Measurements from ENCODE around the gene IGFALS. TPM values are rescaled to one million over a fixed set of nuclear protein-coding genes. Genes with fewer than 3 reads are reported as not detected.

IGFALS gene
- total RNA-seq, 6 donors from 2014 or later: 1.0 to 11.5 (median 3.1) TPM

- Histone ChIP-seq H3K9me3 (no peaks in the 10 kb centered on the region), H3K4me3 (no peak overlapping the region), H3K36me3 (peaks cover 17 to 73% (median 59%) of the 10 kb centered on the region in 4 donors), H3K4me1 (no peaks in the 10 kb centered on the region), H3K27me3 (no peaks in the 10 kb centered on the region), H3K27ac (no peak overlapping the region)
- DNase-seq: peak in 1 of 2 donors; percentile 60
- TF ChIP-seq POLR2AphosphoS5 (IDR thresholded peaks at IDR 0.05): no peak
- TF ChIP-seq POLR2A (IDR thresholded peaks at IDR 0.05): no peak
- no peak for TF ChIP-seq EP300 (IDR thresholded peaks at IDR 0.05)
- TF ChIP-seq CTCF (IDR thresholded peaks at IDR 0.05): no peak
- WGBS, 2 donors: 93 to 97% methylated on average over 16 to 18 of the region's 18 CpGs
- no peak for ATAC-seq (ENCODE audit: low FRiP score in 2 of 2)
Measured at GRCh38 chr16:1758923-1759322, 34.6 kb downstream of the IGFALS start.

GRCh38 chr16:1757714-1758461 is 35.6 kb downstream of the IGFALS start:
- DNase-seq (peak in 1 of 2 donors; percentile 70), ATAC-seq (ENCODE audit: low FRiP score in 2 of 2) (no peak)
- Histone ChIP-seq H3K4me1 (no peaks in the 10 kb centered on the region), H3K4me3 (no peak overlapping the region), H3K9me3 (no peaks in the 10 kb centered on the region), H3K27me3 (no peaks in the 10 kb centered on the region), H3K27ac (no peak overlapping the region), H3K36me3 (peaks cover 11 to 73% (median 53%) of the 10 kb centered on the region in 4 donors)
- TF ChIP-seq POLR2AphosphoS5 (IDR thresholded peaks at IDR 0.05) (no peak), CTCF (IDR thresholded peaks at IDR 0.05) (no peak), EP300 (IDR thresholded peaks at IDR 0.05) (no peak), POLR2A (IDR thresholded peaks at IDR 0.05) (no peak)
- WGBS, 2 donors: 93 to 97% methylated on average over 15 to 34 of the region's 37 CpGs

GRCh38 chr16:1754204-1754603 is 39.3 kb downstream of the IGFALS start:
- Histone ChIP-seq H3K4me3 (no peak overlapping the region), H3K36me3 (peaks cover 13 to 77% (median 51%) of the 10 kb centered on the region in 4 donors), H3K9me3 (no peaks in the 10 kb centered on the region), H3K27me3 (no peaks in the 10 kb centered on the region), H3K27ac (no peak overlapping the region), H3K4me1 (no peaks in the 10 kb centered on the region)
- ATAC-seq (ENCODE audit: low FRiP score in 2 of 2) (no peak), DNase-seq (no peak)
- TF ChIP-seq POLR2AphosphoS5 (IDR thresholded peaks at IDR 0.05) (no peak), EP300 (IDR thresholded peaks at IDR 0.05) (no peak), POLR2A (IDR thresholded peaks at IDR 0.05) (no peak), CTCF (IDR thresholded peaks at IDR 0.05) (no peak)
- 88 to 97% methylated on average over 12 of the region's 12 CpGs for WGBS, 2 donors

- H3K4me1 ChIP-seq: no peaks in the 10 kb centered on the region
- no peaks in the 10 kb centered on the region for H3K9me3 ChIP-seq
- H3K27ac ChIP-seq: no peak overlapping the region
- DNase-seq (no peak), ATAC-seq (ENCODE audit: low FRiP score in 2 of 2) (no peak)
- H3K4me3 ChIP-seq: no peak overlapping the region
- TF ChIP-seq POLR2A (IDR thresholded peaks at IDR 0.05): no peak
- no peak for TF ChIP-seq CTCF (IDR thresholded peaks at IDR 0.05)
- no peak for TF ChIP-seq EP300 (IDR thresholded peaks at IDR 0.05)
- TF ChIP-seq POLR2AphosphoS5 (IDR thresholded peaks at IDR 0.05): no peak
- H3K36me3 ChIP-seq: peaks cover 21 to 83% (median 58%) of the 10 kb centered on the region in 4 donors
- H3K27me3 ChIP-seq: no peaks in the 10 kb centered on the region
- 94 to 95% methylated on average over 14 of the region's 14 CpGs for WGBS, 2 donors
Measured at GRCh38 chr16:1752853-1753252, 40.7 kb downstream of the IGFALS start.

GRCh38 chr16:1751946-1752345 is 41.6 kb downstream of the IGFALS start:
- WGBS, 2 donors: 95 to 99% methylated on average over 14 of the region's 16 CpGs
- Histone ChIP-seq H3K27ac (no peak overlapping the region), H3K36me3 (peaks cover 21 to 84% (median 62%) of the 10 kb centered on the region in 4 donors), H3K4me1 (no peaks in the 10 kb centered on the region), H3K9me3 (no peaks in the 10 kb centered on the region), H3K4me3 (no peak overlapping the region), H3K27me3 (no peaks in the 10 kb centered on the region)
- TF ChIP-seq POLR2A (IDR thresholded peaks at IDR 0.05) (no peak), EP300 (IDR thresholded peaks at IDR 0.05) (no peak), POLR2AphosphoS5 (IDR thresholded peaks at IDR 0.05) (no peak), CTCF (IDR thresholded peaks at IDR 0.05) (no peak)
- peak in 1 of 2 donors; percentile 52 for DNase-seq
- ATAC-seq (ENCODE audit: low FRiP score in 2 of 2): no peak
